ENCODE measurements around the gene ITCH.
"Not testable (repeated sequence)": the region's sequence is repeated elsewhere in the genome, so short reads cannot be mapped to it uniquely, and the experiment has no call there.

Gene ITCH

GRCh38 chr20:34426026-34426425 lies 63.0 kb downstream of the ITCH start:
- DNase-seq (ENCODE audit: low read depth) = no peak
- no peak overlapping the region for H3K4me3 ChIP-seq (ENCODE audit: low read depth, low read length)
- TF ChIP-seq, protein P1, sequence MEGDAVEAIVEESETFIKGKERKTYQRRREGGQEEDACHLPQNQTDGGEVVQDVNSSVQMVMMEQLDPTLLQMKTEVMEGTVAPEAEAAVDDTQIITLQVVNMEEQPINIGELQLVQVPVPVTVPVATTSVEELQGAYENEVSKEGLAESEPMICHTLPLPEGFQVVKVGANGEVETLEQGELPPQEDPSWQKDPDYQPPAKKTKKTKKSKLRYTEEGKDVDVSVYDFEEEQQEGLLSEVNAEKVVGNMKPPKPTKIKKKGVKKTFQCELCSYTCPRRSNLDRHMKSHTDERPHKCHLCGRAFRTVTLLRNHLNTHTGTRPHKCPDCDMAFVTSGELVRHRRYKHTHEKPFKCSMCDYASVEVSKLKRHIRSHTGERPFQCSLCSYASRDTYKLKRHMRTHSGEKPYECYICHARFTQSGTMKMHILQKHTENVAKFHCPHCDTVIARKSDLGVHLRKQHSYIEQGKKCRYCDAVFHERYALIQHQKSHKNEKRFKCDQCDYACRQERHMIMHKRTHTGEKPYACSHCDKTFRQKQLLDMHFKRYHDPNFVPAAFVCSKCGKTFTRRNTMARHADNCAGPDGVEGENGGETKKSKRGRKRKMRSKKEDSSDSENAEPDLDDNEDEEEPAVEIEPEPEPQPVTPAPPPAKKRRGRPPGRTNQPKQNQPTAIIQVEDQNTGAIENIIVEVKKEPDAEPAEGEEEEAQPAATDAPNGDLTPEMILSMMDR (IDR thresholded peaks at IDR 0.05; ENCODE audit: low read depth, low read length, missing control alignments) = no peak

DNA sequence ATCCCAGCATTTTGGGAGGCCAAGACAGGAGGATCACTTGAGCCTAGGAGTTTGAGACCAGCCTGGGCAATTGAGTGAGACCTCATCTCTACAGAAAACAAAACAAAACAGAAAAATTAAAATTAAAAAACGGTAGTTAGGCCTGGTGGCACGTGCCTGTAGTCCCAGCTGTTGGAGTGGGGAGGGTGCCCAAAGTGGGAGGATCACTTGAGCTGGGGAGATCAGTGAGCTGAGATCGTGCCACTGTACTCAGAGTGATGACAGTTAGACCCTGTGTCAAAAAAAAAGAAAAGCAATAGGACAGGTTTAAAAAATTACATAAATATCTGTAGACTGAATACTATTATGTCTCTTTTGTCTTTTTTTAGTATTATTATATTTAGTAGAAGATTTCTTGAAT lies 64.3 kb downstream of the ITCH start:
- TF ChIP-seq, protein P1 (IDR thresholded peaks at IDR 0.05; ENCODE audit: low read depth, low read length, missing control alignments) = no peak
- H3K4me3 ChIP-seq (ENCODE audit: low read depth, low read length) = no peak overlapping the region
- no peak for DNase-seq (ENCODE audit: low read depth)

GRCh38 chr20:34427784-34428183 lies 64.7 kb downstream of the ITCH start:
- no peak for DNase-seq (ENCODE audit: low read depth)
- TF ChIP-seq, protein P1 (IDR thresholded peaks at IDR 0.05; ENCODE audit: low read depth, low read length, missing control alignments) = no peak
- H3K4me3 ChIP-seq (ENCODE audit: low read depth, low read length) = no peak overlapping the region

GRCh38 chr20:34431168-34431567 lies 68.1 kb downstream of the ITCH start:
- TF ChIP-seq, protein P1 (IDR thresholded peaks at IDR 0.05; ENCODE audit: low read depth, low read length, missing control alignments) = no peak
- no peak overlapping the region for H3K4me3 ChIP-seq (ENCODE audit: low read depth, low read length)
- DNase-seq (ENCODE audit: low read depth) = no peak

GRCh38 chr20:34432663-34433062 lies 69.6 kb downstream of the ITCH start:
- H3K4me3 ChIP-seq (ENCODE audit: low read depth, low read length); DNase-seq (ENCODE audit: low read depth): not testable (repeated sequence)

DNA sequence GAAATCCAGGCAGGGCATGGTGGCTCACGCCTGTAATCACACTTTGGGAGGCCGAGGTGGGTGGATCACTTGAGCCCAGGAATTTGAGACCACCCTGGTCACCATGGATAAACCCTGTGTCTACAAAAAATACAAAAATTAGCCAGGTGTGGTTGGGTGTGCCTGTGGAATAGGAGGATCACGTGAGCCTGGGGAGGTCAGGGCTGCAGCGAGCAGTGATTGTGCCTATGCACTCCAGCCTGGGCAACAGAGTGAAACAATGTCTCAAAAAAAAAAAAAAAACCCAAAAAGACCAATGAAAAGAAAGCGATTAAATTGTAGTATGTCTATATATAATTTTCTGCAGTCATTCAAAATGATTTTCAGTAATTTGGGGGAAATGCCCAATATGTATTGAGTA lies 70.3 kb downstream of the ITCH start:
- DNase-seq (ENCODE audit: low read depth) = no peak
- TF ChIP-seq, protein P1 (IDR thresholded peaks at IDR 0.05; ENCODE audit: low read depth, low read length, missing control alignments) = no peak
- no peak overlapping the region for H3K4me3 ChIP-seq (ENCODE audit: low read depth, low read length)

DNA sequence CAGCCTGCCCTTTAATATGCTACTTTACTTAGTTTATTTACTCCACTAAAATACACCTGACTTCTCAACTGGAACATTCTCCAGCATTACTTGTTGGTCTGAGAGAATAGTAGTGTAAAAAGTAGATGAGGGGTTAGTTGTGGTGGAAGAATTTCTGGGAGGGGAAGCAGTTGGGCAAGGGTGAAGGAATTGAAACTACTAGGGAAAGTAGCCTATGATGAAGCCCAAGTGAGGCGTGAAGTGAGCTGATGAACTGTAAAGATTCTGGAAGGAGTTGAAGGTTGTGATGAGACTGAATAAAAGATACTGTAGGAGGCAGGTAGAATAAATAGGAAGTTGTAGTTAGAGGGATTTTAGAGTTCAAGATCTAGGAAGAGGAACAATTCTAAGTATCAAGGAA lies 72.5 kb downstream of the ITCH start:
- no peak for DNase-seq (ENCODE audit: low read depth)
- no peak overlapping the region for H3K4me3 ChIP-seq (ENCODE audit: low read depth, low read length)
- TF ChIP-seq, protein P1 (IDR thresholded peaks at IDR 0.05; ENCODE audit: low read depth, low read length, missing control alignments) = no peak

Data from GM12864 (cell line).